HEK293 (cell line): ENCODE data around the gene ZBTB18.

ENCODE experiments used
- TCF7L2 ChIP-seq: IDR thresholded peaks from 2 replicates; pipeline ENCODE4 v1.6.1; 2011; ENCODE audit warnings: low read depth, mild to moderate bottlenecking, inconsistent platforms, low read length, moderate library complexity, borderline replicate concordance
- ZNF133 ChIP-seq: fragments of 450-650 bp; formaldehyde crosslinking; IDR thresholded peaks from 2 replicates; pipeline ENCODE4 v1.5.1; 2016; ENCODE audit warnings: missing biosample characterization, missing genetic modification characterization
- ZNF426 ChIP-seq: fragments of 450-650 bp; formaldehyde crosslinking; IDR thresholded peaks from 2 replicates; pipeline ENCODE4 v1.5.1; 2017; ENCODE audit warnings: missing biosample characterization, missing genetic modification characterization, mild to moderate bottlenecking, inconsistent platforms, moderate library complexity
- ZNF48 ChIP-seq: fragments of 450-650 bp; formaldehyde crosslinking; IDR thresholded peaks from 2 replicates; pipeline ENCODE4 v1.5.1; 2016; ENCODE audit warnings: missing biosample characterization, missing genetic modification characterization
- ZNF510 ChIP-seq: fragments of 450-650 bp; formaldehyde crosslinking; IDR thresholded peaks from 2 replicates; pipeline ENCODE4 v1.5.1; 2018; ENCODE audit warnings: mild to moderate bottlenecking, missing genetic modification characterization, missing biosample characterization; ENCODE audit not compliant: insufficient replicate concordance

DNA sequence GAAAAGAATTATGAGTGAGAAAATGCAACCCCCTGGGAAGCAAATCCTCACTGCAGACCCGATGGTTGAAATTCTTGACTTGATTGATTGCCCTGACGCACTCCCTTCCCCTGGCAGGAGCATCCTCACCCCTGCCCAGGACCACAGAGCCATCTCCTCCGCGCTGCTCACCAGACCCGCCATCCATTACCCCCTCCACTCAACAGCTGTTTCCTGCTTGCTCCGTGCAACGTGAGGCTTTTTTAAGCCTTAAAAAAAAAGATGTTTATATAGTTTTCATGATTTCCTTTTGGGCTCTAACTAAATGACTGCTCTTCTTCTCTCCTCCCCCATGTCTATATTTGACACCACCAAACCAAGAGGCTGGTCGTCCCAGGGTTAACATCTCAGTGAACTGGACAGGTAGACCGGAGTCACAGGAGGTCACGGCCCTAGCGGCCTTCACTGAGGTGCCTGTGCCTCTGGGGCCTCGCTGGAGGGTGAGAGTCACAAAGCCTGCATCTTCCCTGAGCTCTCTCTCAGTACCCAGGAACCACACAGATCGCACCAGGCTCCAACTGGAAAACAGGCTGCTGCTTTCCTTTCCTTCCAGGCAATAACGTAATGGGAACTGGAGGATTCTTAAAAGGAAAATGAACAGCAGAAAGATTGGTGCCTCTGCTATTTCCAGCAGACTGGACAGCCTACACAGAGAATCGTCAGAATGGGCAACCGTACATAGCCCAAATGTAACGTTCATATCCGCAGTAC, 49.8 kb downstream of the ZBTB18 start:
- TF ChIP-seq ZNF48 (no peak), TCF7L2 (no peak), ZNF133 (tag by site-specific recombination) (no peak), ZNF510 (tag by site-specific recombination) (no peak), ZNF426 (tag by site-specific recombination) (no peak)
